ENCODE measurements around the gene RUFY4.
A peak's percentile ranks its signal among the peaks of the same experiment; 100 is the strongest.
"Not testable (repeated sequence)": the region's sequence is repeated elsewhere in the genome, so short reads cannot be mapped to it uniquely, and the experiment has no call there.

Gene RUFY4

GRCh38 chr2:218031771-218032257, 37.2 kb upstream of the RUFY4 start:
- no peak for DNase-seq (ENCODE audit: low spot score)

DNA sequence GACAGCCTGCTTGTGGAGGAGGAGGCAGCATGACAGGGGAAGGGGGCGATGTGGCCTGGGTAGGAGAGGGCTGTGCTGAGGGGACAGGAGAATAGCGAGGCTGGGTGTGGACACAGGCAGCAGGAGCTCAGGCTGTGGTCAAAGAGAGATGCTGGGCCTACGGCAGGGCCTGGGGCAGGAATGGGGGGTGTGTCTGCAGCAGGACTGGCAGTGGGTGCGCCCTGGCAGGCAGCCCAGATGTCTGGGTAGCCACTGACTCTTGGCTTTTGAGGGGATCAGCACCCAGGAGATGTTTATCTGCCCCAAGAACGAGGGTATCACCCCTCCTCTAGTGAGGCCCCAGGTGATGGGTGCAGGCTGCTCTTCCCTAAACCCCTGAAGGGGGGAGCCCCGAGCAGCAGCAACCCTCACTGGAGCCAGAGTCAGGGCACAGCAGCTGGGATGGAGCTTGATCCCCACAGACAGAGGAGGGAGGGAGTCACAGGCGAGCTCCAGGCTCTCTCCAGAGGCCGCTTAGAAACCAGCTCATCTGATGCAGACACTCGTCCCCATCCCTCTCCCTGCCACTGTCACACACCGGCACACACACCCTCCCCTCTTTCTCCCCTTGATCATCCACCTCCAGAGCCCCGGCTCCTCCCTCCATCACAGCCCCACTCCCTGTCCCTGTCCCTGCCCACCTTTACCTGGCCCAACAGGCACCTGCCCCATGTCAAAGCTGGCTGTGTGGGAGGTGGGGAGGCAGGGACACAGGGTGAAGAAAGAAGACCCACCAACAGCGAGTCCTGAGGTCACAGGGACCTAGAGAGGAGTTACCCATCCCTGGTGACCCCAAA, 36.5 kb upstream of the RUFY4 start:
- no peak for DNase-seq (ENCODE audit: low spot score)

DNA sequence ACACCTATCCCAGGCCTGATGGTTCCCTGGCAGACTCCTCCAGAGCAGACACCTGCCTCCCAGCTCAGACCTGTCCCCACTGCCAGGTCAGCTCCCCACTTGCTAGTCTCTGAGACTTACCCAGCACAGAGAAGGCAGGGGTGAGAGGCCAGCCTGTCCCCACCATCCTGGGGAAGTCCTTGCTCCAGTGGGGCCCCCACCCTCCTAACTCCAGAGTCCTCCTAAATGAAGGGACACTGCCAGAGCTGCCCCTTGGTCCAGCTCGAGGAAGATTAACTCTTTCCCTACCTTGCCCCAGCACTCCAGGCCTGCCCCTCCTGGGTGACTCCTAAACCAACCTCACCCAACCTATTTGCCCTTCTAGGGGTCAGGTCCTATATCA, 35.9 kb upstream of the RUFY4 start:
- no peak for DNase-seq (ENCODE audit: low spot score)

- DNase-seq (ENCODE audit: low spot score), result no peak
These were observed 35.2 kb upstream of the RUFY4 start for GRCh38 chr2:218033590-218034496.

DNA sequence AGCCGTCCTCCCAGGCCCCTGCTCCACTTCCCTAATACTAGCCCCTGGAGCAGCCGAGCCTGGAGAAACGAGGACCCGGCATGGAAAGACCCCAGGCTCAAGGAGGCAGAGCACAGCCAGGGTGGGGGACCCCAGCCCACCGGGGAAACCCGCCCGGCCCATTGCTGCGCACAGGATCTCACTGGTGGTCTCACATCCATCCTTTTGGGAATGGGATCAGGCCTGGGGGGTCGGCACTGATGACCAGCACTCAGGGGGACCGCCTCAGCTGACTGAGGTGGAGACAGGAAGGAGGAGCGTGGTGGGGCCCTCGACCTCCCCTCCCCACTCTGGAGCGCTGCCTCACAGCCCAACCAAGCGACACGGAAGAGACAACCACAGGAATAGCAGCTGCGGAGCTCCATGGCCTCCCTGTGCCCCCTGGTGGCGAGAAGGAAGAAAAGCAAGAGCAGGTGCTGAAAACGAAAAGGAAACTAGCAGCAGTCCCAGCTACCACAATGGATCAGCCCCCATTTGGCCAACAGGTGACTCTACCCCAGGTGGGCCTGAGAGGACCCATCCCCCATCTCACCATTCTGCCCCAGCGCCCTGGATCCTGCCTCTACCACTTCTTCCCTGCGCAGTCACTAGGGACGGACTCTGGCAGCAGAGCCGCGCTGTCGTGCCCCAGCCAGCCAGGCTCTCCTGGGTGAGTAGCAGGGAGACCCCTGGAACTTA, 34.4 kb upstream of the RUFY4 start:
- DNase-seq (ENCODE audit: low spot score), result peak; percentile 75

DNA sequence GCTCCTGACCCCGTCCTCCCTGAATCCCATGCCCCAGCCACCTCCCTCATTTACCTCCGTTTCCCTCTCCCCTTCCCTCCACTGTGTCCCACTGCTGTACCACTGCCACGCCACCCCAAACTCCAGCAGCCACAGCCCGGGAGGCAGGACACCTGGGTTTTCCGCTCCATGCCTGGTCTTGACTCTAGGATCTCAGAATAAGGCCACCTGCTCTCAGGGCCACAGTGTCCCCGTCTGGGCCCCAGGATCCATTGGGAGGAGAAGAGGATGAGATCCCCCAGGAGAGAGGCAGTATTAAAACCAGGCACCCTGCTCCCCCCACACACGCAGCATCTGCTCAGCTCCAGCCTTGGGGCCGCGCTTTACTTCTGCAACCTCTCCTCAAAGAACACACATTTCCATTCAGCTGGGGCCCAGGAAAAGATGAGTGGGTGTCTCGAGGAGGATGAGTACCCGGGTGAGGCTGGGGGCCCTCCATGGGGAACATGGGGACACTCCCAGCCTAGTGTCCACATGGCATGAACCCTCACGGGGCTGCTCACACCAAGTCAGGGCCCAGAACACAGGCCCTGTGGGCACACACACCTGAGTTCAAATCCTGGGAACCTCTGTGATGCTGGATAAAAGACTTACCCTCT, 33.5 kb upstream of the RUFY4 start:
- no peak for DNase-seq (ENCODE audit: low spot score)

- DNase-seq (ENCODE audit: low spot score), result no peak
These were observed 32.7 kb upstream of the RUFY4 start for GRCh38 chr2:218036371-218036770.

- DNase-seq (ENCODE audit: low spot score), result no peak
These were observed 29.9 kb upstream of the RUFY4 start for GRCh38 chr2:218039171-218039570.

GRCh38 chr2:218040883-218041282, 28.2 kb upstream of the RUFY4 start:
- no peak for DNase-seq (ENCODE audit: low spot score)

GRCh38 chr2:218041302-218042168, 27.5 kb upstream of the RUFY4 start:
- DNase-seq (ENCODE audit: low spot score), result no peak

- DNase-seq (ENCODE audit: low spot score), result no peak
These were observed 26.0 kb upstream of the RUFY4 start for GRCh38 chr2:218043100-218043499.

- no peak for DNase-seq (ENCODE audit: low spot score)
These were observed 25.3 kb upstream of the RUFY4 start for GRCh38 chr2:218043701-218044109.

GRCh38 chr2:218044599-218044998, 24.5 kb upstream of the RUFY4 start:
- not testable (repeated sequence) for DNase-seq (ENCODE audit: low spot score)

GRCh38 chr2:218046238-218046637, 22.8 kb upstream of the RUFY4 start:
- no peak for DNase-seq (ENCODE audit: low spot score)

- no peak for DNase-seq (ENCODE audit: low spot score)
These were observed 21.4 kb upstream of the RUFY4 start for GRCh38 chr2:218047536-218048225.

DNA sequence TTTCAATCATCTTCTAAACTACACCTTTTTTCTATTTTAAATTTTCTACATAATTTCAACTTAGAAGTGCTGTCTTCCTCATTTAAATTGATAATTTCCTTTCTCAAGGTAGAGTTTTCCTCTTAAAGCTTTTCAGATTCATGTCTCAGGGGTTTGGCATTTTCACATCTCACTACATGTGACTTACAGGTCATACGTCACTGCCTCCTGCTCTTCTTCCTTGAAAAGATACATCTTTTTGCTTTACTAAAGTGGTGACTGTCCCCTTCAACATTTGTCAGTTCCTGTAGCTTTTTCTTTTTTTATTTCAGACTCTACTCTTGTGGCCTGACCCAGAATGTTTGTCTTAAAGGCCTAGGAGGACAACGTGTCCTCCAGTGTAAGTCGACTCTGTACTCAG, 17.1 kb upstream of the RUFY4 start:
- DNase-seq (ENCODE audit: low spot score), result no peak

DNA sequence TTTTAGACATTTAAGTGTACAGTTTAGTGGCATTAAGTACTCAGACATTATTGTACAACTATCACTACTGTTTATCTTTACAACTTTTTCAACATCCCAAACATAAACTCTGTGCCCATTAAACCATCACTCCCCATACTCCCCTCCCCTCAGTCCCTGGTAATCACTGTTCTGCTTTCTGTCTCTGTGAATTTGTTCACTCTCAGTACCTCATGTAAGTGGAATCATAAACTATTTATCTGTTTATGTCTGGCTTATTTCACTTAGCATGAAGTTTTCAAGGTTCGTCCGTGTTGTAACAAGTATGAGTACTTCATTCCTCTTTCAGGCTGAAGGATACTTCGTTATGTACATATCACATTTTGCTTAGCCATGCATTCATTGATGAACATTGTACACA, 9.8 kb upstream of the RUFY4 start:
- DNase-seq (ENCODE audit: low spot score), result no peak

- DNase-seq (ENCODE audit: low spot score), result no peak
These were observed 8.9 kb upstream of the RUFY4 start for GRCh38 chr2:218060118-218060517.

DNA sequence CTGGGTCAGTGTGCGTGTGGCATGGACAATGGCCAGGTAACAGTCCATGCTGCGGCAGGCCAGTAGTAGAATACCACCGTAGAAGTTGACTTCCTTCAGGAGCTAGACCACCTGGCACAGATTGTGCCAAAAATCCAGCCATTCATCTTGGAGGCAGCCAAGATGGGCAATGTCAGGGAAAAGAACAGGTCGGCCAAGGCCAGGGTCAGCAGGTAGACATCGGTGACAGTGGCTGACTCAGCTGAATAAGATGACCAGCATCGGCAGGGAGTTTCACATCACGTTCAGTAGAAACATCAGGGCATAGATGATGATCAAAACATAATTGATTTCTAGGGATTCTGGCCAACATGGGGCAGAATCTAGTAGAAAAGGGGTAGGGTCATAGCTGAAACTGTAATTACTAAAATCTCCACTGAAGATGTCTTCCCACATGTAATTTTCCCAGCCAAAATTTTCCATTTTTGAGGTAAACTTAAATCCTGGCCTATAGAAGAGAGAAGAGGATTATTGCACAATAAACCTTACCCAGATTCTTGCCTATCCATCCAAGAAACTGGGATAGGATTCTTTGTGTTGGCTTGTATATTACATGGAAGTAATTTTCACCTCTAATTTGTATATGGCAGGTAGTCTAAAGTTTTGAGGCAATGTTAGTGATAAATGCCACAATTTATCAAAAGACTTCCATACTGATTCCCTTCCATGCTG, 7.9 kb upstream of the RUFY4 start:
- no peak for DNase-seq (ENCODE audit: low spot score)

DNA sequence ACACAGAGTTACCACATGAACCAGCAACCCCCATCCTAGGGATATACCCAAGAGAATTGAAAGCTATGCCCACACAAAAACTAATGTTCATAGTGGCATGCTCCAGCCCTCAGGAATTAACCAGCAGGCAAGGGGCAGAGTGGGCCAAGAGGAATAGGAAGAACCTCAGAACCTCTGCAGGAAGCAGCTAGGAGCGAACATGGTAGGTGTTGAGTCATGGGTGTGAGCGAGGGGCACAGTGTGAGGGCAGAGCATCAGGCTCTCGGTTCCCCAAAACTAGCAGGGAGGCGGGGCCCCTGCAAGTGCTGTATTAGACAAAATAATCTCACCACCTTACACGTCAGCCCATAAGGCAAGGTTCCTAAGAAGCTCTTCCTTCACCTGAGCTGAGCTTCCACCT, 5.6 kb upstream of the RUFY4 start:
- no peak for DNase-seq (ENCODE audit: low spot score)
